ENCODE results near the gene VRK1.
A peak's percentile ranks its signal among the peaks of the same experiment; 100 is the strongest.
"Not testable (repeated sequence)": the region's sequence is repeated elsewhere in the genome, so short reads cannot be mapped to it uniquely, and the experiment has no call there.

Gene VRK1, protein sequence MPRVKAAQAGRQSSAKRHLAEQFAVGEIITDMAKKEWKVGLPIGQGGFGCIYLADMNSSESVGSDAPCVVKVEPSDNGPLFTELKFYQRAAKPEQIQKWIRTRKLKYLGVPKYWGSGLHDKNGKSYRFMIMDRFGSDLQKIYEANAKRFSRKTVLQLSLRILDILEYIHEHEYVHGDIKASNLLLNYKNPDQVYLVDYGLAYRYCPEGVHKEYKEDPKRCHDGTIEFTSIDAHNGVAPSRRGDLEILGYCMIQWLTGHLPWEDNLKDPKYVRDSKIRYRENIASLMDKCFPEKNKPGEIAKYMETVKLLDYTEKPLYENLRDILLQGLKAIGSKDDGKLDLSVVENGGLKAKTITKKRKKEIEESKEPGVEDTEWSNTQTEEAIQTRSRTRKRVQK

GRCh38 chr14:96796851-96797581 lies at the start of gene VRK1:
Gene VRK1 (plus strand): TSS chr14:96797382. CDS start chr14:96833472, 36,090 bp downstream.
- DNase-seq = peak; percentile 96

GRCh38 chr14:96747608-96748007 lies 49.6 kb upstream of the VRK1 start:
- DNase-seq = no peak

- DNase-seq = no peak
Observed at GRCh38 chr14:96748362-96748761, 48.8 kb upstream of the VRK1 start.

GRCh38 chr14:96751505-96751904 lies 45.7 kb upstream of the VRK1 start:
- no peak for DNase-seq

GRCh38 chr14:96752125-96752524 lies 45.1 kb upstream of the VRK1 start:
- DNase-seq = no peak

- no peak for DNase-seq
Observed at GRCh38 chr14:96752594-96752993, 44.6 kb upstream of the VRK1 start.

GRCh38 chr14:96754162-96754844 lies 42.9 kb upstream of the VRK1 start:
- DNase-seq = no peak

- DNase-seq = no peak
Observed at GRCh38 chr14:96754845-96755184, 42.4 kb upstream of the VRK1 start.

- DNase-seq = no peak
Observed at GRCh38 chr14:96756745-96757144, 40.4 kb upstream of the VRK1 start.

DNA sequence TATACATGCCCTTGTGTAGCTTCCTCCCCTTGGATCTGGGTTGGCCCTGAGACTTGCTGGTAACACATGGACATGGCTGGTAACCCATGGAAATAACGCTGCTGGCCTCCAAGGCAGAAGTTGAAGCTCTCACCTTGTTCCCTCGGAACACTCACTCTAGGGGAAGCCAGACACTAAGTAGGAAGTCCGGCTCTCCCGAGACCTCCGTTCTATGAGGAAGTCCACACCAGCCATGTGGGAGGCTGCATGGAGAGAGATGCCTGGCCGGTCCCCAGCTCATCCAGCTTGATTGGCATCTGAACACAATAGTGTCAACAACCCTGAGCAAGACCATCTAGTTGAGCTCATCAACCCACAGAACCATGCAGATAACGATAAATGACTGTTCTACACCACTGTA lies 39.7 kb upstream of the VRK1 start:
- DNase-seq = no peak

GRCh38 chr14:96761066-96761465 lies 36.1 kb upstream of the VRK1 start:
- no peak for DNase-seq

- peak; percentile 66 for DNase-seq
Observed at GRCh38 chr14:96762650-96763049, 34.5 kb upstream of the VRK1 start.

DNA sequence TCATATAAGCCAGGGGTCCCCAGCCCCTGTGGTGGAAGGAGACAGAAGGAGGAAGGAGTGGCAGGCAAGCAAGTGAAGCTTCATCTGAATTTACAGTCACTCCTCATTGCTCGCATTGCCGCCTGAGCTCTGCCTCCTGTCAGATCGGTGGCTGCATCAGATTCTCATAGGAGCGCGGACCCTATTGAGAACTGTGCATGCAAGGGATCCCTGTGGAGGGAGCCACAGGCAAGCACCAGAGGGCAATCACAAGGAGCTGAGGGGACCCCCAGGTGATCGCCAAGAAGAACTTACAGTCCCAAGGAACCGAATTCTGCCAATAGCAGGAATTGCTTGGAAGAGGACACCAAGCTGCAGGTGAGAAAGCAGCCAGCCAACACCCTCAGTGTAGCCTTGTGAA lies 33.2 kb upstream of the VRK1 start:
- DNase-seq = no peak

- DNase-seq = not testable (repeated sequence)
Observed at GRCh38 chr14:96765205-96765604, 32.0 kb upstream of the VRK1 start.

DNA sequence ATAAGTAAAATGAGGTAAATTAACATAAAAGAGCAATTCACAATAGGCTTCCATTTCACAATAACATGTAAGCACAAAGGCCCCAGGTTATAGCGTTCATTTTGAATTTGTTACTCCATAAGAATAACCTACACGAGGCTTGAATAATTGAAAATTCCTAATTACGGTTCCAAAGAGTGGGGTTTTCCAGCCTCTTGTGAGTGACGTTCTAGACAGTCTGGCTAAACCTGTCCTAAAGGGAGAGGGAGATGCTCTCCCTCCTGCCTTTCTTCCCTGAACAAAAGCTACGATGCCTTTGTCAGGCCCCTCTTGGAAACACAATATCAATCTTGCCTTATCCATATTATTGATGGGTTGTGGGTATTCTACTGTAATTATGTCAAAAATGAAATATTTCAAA lies 24.3 kb upstream of the VRK1 start:
- no peak for DNase-seq

DNA sequence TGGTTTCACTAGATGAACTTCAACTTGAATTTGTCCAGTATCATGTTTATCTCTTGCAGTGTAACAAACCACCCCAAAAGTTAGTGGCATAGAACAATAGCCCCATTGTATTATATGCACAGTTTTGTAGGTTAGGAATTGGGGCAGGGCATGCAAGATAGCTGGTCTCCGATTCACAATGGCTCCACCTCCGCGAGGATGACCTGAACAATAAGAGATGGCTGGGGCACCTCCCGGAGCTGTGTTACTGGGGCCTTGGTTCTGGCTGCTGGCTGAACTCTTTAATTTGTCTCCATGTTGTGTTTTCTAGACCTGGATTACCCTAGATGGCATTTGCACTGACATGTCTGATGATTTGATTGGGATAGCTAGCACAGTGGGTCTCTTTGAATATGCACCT lies 20.4 kb upstream of the VRK1 start:
- DNase-seq = no peak

- DNase-seq = no peak
Observed at GRCh38 chr14:96780500-96780899, 16.7 kb upstream of the VRK1 start.

DNA sequence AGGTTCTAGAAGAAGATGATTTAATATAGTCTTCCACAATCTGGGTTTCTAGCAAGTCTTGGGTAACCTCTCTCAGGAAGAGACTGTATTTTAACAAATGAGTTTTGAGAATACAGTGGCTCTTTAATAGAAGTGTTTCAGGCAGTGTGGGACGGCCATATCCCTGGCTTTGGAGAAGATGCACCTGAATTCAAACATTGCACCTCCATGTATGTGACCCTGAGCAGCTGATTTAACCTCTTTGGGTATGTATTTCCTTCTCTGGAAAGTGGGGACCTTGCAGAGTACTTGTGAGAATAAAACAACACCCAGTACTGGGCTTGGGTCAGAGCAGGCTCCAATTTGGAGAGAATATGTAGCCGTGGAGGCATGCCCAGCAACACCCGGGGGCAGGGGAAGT lies 15.8 kb upstream of the VRK1 start:
- no peak for DNase-seq

GRCh38 chr14:96782436-96782835 lies 14.7 kb upstream of the VRK1 start:
- no peak for DNase-seq

GRCh38 chr14:96783043-96783914 lies 13.9 kb upstream of the VRK1 start:
- DNase-seq = no peak

- no peak for DNase-seq
Observed at GRCh38 chr14:96783915-96784224, 13.3 kb upstream of the VRK1 start.

DNA sequence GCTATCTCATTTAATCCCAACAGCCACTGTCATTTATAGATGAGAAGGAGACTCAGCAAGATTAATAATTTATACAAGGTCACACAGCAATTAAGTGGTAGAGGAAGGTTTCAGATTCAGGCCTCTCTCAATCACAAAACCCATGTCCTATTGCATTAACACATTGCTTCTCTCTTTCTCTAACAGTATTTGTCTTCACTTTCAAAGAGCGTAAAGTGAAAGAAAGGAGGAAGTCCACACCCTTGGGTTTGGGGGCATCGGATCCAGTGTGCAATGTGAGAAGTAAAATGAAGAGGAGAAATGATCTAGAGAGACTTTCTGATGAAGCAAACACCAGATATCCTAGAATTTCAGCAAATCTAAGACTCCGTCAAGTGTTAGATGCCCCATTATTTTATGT lies 7.0 kb upstream of the VRK1 start:
- no peak for DNase-seq

DNA sequence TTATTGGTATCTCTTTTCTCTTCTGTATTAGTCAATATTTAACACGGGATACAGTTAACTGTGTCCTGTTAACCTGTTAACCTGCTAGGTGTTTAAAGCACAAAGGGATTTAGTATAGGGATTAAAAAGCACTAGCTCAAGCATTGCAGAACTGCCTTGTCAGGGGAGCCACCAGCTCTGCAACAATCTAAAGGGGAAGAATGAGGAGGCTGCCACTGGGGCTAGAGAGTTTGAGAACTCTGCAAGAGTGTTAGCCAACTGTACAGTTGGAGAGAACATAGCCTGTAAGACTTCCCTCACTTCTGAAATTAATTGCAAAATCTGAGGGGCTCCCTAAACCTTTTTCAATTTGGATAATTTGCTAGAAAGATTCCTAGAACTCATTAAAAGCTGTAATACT lies 6.5 kb upstream of the VRK1 start:
- DNase-seq = no peak
